Measurements from ENCODE around the gene LDB3.

The LDB3 gene

DNA sequence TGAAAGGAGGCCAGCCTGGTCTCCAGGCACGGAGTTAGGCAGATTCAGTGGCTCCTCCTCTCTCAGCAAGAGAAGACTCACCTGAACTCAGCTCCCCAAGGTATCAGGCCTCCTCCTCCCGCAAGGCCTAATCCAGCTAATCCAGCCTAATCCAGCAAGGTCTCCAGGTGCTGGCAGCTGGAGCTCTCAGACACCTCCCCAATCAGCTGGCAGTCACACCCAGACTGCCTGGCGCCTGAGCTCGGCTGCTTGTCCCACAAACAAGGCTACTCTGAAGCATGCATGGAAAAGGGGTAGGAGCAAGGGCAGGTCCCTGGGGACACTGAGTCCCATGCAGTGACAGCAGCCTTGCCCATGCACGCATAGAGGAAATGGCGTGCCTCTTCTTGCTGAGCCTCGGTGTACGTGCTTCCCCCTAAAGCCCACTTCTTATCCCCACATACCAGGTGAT, 17.3 kb upstream of the LDB3 start:
- no peak for DNase-seq (ENCODE audit: low read depth in 2 of 3, low spot score in 1 of 3)

DNA sequence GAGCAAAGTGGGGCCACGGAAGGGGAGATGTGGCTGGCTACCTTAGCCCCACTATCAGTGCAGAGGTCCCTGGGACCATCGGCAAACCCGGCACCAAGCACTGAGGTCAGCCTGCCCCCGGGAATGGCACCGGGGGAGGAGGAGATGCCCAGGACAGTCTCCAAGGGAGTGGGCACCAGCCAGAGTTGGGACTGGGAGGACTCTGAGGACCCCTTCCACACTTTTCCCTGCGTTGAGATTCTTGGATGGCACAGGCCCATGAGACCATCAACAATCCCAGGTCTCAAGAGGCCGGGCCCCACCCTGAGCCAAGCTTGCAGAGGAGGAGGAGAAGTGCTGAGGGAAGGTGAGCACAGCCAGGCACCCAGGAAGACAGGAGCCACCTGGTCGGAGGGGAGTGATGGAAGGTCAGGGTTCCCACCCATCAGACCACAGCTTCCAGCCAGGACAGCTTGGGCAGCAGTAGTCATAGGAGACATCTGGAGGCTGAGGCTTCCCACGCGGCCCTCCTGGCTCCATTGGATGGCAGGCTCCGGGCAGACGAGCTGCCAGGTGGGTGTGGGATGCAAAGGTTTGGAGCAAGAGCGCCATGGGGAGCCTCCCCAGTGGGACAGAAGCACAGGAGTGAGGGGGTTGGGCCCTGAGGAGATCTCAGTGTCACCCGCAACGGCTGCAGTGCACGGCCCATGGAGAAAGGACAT, 16.5 kb upstream of the LDB3 start:
- no peak for DNase-seq (ENCODE audit: low read depth in 2 of 3, low spot score in 1 of 3)

DNA sequence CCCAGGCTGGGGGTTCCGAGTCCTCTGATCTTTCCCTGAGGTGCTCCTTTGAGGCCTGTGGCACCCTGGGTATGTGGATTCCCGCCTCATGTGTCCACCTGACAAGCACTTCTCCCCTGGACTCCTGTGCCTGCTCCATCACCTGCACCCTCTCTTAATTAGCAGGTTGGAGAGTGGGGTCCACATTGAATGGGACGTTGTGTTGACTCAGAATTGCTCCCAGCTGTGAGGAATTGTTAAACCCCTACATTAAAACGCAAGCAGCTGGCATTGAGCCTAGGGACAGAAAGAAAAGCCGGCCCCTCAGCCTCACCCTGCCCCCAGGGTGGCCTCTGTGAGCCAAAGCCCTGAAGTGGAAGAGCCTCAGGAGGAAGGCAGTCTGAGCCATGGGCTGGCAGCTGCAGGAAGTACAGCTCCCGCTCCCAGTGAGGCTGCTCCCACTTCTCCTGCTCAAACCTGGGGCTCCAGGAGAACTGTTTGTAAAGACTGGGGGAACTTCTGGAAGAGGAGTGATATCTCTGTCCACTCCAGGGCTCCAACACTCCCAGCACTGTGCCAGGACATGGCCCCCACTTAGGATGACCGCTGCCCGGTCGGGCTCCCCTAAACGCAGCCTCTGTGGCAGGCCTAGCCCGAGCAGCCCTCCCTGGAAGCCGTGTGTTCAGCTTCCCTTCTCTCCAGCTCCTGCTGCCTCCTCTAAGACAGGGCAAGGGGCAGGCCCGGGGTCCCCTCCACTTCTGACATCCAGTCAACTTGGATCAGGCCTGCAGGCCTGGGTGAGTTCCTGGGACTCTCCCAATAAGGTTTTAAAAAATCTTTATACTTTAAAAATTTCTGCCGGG, 15.7 kb upstream of the LDB3 start:
- DNase-seq (ENCODE audit: low read depth in 2 of 3, low spot score in 1 of 3): no peak

DNA sequence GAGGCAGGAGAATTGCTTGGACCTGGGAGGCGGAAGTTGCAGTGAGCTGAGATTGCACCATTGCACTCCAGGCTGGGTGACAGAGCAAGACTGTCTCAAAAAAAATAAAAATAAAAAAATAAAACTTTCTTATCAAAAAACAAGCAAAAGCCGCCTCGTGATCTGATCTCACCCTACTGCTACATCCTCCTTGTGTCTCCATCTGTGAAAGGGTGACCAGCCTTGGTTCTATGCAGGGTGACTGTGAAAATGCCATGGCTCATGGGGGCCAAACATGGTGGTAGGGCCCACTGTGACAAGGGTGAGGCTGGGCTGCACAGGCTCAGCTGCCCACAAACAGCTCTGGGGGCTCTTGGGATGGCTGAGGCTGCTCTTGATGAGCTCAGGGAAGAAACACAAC, 14.9 kb upstream of the LDB3 start:
- no peak for DNase-seq (ENCODE audit: low read depth in 2 of 3, low spot score in 1 of 3)

DNA sequence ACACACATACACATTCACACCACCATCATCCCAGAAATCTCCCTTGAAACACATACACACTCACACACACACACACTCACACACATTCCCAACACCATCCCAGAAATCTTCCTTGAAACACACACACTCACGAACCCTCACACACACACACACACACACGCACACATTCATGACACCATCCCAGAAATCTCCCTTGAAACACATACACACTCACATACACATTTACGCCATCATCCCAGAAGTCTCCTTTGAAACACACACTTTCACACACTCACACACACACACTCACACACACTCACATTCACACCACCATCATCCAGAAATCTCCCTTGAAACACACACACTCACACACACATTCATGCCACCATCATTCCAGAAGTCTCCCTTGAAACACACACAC, 14.3 kb upstream of the LDB3 start:
- no peak for DNase-seq (ENCODE audit: low read depth in 2 of 3, low spot score in 1 of 3)

DNA sequence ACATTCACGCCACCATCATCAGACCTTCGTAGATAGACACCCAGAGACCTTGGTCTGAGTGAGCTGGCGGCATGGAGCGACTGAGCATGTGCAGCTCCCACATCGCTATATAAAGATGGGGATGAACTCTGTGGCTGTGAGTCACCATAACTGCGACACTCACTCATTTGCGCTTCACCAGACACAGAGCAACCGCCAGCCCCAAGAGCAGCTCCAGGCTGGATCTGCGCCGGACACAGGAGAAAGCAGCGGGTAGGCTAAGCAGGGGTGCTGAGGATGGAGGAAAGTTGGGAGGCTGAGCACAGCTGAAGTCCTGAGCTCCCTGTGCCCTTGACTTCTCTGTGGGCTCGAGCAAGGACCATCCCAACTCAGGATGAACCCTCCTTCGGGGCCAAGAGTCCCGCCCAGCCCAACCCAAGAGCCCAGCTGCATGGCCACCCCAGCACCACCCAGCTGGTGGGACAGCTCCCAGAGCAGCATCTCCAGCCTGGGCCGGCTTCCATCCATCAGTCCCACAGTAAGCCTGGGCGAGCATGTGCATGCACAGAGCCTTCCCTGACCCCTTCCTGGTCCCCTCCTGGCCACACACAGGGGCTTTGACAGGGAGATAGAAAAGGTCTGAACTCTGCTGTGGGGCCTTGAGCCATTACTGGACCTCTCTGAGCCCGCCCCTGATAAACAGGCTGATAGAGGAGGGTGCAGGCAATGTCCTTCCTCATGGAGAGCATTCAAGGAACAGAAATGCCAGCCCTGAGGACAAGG, 13.7 kb upstream of the LDB3 start, which contains the start of gene OPN4:
TSS of gene OPN4 (plus strand) at position 137 of the 762 bp plus-strand sequence. CDS start at position 374, 237 bp downstream.
- DNase-seq (ENCODE audit: low read depth in 2 of 3, low spot score in 1 of 3): no peak

DNA sequence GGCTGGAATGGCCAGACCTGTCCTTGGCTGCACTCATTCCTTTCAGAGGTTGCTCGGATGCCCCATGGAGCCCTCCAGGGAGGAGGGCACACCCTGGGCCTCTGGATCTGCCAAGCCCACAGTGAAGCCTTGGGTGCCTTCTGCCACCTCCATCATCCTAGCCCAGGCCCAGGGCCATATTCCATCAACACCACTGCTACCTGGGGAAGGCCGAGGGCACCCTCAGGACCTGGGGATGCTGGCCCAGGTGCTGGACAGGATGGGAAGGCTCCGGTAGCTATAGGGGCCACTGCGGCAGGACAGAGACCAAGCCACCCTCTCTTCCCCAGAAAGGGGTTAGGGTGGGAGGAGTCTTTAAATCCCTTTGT, 13.2 kb upstream of the LDB3 start:
- DNase-seq (ENCODE audit: low read depth in 2 of 3, low spot score in 1 of 3): no peak

DNA sequence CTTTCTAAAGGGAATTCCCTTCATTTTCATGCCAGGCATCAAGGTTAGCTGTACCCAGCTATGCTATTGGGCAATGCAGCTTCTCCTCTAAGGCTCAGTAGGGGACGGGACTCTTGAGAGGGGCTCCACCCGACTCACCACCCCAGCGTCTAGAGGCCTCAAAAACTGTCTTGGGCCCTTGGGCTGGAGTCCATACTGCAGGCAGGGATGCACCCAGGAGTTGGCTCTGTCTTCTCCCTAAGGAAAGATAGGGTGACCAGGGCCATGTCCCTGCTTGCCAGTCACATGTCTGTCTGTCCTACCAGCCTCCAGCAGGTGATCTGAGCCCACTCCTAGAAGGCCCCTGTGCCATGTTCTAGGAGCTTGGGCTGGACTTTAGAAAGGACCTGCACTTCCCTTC, 12.7 kb upstream of the LDB3 start:
- DNase-seq (ENCODE audit: low read depth in 2 of 3, low spot score in 1 of 3): no peak

DNA sequence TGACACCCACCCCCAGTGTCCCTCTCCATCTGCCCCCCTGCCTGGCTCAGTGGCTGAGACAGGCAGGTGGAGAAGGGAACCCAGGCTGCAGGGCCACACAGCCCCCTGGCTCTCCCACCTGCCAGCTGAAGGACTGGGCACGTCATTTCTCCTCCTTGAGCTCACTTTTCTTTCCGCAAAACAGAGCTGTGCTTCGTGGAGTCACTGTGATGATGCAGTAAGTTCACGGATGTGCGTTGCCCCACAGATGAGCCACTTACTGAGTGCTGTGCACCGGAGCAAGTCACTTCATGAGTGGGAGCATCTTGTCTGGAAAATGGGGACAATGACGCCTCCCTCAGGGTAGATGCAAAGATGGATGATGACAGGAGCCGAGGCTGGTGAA, 11.3 kb upstream of the LDB3 start:
- no peak for DNase-seq (ENCODE audit: low read depth in 2 of 3, low spot score in 1 of 3)

DNA sequence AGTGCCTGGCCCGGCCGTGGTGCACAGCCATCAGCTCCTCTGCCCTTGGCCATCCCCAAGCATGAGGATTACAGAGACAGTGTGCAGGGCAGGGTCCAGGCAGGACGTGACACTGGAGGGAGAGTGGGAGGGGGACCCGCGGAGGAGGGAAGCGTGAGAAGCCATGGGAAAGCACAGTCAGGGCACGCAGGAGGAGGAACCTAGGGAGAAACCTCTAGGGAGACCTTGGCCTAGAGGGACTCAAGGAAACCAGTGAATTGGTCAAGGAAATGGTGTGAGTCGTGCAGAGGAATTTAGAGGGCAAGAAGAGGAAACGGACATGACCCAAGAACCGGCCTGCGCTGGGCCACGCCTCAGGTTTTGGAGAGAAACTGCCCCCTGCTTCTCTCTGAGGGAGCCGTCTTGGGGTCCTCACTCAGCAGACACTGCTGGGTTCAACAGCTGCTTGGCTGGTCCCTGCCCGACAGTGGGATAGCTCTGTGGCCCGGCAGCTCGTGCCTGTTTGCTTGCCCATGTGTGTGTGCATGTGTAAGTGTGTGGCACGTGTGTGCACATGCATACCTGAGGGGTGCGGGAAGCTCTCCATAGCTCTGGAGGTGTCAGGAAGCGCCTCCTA, 10.8 kb upstream of the LDB3 start:
- DNase-seq (ENCODE audit: low read depth in 2 of 3, low spot score in 1 of 3): no peak

DNA sequence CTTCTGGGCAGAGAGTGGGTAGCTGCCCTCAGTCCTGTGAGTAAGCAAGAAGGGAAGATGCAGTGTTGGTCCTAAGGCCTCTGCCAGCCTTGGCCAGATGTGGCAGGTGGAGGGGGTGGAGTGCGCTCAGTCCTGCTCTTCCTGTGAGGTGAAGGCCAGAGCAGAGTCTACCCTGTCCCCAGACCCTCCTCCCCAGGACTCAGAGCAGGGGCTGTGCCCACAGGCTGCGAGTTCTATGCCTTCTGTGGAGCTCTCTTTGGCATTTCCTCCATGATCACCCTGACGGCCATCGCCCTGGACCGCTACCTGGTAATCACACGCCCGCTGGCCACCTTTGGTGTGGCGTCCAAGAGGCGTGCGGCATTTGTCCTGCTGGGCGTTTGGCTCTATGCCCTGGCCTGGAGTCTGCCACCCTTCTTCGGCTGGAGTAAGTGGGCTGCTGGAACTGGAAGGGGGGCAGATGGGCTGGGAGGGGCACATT, 10.0 kb upstream of the LDB3 start:
- DNase-seq (ENCODE audit: low read depth in 2 of 3, low spot score in 1 of 3): no peak

DNA sequence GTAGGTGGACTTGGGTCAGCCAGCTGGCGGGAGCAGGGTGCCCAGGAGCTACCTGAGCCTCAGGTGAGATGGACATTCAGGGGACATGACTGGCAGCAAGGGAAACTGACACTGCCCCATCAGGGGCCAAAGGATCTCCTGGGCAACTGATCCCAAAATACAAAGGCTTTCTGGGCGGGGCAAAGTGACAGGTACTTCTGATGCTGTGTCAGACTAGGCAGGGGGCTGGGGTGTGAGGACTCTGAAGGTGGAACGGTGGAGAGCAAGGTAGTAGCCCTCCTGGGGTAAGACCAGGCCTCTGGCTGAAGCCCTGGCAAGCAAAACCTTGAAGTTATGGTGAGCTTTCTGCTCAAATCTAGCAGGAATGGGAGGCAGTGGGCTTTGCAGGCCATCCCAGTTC, 9.6 kb upstream of the LDB3 start:
- no peak for DNase-seq (ENCODE audit: low read depth in 2 of 3, low spot score in 1 of 3)

DNA sequence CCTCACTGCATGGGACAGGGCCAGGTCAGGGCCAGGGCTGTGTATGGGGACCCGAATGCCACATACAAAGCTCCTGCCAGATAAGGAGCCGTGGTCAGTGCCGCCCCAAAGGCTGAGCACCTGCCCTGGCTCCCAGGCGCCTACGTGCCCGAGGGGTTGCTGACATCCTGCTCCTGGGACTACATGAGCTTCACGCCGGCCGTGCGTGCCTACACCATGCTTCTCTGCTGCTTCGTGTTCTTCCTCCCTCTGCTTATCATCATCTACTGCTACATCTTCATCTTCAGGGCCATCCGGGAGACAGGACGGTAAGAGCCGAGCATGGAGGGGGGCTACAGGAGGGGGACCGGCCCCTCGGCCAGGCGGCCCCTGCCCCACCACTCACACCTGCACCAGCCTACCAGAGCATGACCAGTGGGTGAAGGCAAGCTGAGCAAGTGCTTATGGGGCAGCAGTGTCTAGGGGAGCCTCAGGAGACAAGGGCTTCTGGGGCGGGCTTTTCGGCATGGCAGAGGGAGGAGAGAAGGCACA, 9.1 kb upstream of the LDB3 start:
- no peak for DNase-seq (ENCODE audit: low read depth in 2 of 3, low spot score in 1 of 3)

DNA sequence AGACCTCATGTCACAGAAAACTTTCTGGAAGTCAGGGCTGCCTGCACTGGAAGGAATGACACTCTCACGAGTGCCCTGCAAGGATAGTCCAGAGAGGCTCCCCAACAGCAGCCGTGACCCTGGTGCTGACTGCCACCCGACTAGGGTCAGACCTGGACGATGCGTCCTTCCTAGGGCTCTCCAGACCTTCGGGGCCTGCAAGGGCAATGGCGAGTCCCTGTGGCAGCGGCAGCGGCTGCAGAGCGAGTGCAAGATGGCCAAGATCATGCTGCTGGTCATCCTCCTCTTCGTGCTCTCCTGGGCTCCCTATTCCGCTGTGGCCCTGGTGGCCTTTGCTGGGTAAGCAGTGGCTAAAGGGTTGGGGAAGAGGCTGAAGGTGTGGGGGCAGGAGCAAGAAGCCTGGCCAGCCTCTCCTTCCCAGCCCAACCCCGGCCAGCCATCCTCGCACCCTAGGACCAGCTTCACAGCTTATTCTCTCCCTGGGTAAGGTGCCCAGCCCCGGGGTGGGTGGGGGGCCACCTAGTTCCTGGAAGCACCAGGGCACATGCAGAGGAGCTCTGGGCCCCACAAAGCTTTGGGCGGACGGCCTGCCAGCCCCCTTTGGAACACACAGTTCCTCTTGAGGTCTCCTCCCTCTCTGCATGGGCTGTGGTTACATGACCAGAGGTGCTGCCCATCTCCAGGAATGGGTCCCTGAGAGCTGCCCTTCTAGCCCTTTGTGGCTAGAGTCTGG, 8.4 kb upstream of the LDB3 start:
- no peak for DNase-seq (ENCODE audit: low read depth in 2 of 3, low spot score in 1 of 3)

DNA sequence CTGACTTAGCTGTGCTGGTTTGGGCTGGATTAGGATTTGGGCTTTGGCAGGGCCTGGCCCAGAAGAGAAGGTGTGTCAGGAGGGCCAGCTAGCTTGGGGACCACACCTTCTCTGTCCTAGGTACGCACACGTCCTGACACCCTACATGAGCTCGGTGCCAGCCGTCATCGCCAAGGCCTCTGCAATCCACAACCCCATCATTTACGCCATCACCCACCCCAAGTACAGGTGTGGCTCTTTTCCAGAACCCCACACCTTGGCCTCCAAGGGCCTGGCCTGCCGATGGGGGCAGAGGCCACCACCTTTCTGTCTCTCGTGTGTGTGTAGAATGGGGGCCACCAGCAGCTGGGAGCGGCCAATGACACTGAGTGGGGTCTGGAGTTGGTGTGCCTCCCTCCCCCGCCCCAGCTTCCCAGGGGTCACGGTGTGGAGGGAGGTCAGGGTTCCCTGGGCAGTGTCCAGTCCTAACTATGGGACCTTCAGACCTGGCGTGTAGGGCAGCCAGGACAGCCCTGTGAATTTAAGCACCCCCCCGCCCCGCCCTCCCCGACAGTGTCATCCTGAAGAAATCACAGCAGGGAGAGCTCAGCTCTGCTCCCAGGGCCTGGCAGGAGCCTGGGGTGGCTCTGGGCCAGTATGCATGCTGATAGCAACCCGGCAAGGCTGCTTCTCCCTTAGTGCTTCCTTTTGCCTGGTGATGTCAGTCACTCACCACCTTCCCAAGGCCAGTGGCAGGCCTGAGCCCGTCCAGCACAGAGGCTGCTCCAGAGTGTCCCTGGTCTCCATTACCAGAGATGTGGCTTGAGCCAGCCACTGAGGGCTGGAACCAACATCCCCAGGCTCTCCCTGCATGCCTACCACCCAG, 6.9 kb upstream of the LDB3 start:
- no peak for DNase-seq (ENCODE audit: low read depth in 2 of 3, low spot score in 1 of 3)

DNA sequence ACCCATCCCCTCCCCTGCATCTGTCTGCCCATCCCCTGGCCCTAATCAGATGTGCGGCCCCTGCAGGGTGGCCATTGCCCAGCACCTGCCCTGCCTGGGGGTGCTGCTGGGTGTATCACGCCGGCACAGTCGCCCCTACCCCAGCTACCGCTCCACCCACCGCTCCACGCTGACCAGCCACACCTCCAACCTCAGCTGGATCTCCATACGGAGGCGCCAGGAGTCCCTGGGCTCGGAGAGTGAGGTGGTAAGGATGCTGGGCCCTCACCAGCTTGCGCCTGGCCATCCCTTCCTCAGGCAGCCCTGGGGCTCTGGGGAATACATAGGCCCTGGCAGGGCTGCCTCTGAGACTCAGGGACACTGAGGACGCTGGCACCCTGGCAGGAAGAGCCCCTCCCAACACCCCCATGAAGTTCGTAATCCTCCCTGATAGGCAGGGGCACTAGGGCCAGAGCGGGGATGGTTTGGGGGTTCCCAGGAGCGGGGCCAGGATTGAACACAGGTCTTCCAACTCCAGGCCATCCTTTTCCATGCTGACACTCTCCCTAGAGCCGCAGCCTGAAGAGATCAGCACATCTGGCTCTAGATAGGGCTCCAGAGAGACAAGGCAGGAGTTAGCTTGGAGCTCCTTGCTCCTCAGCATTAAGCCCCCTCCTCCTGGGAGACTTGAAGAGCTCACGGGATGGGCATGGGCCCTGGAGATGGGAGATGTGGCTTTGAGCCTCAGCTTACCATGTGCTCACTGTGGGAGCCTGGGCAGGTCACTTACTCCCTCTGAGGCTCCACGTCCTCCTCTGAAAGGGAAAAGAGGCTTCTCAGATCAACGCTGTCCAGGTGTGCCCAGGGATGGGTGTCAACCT, 5.9 kb upstream of the LDB3 start:
- DNase-seq (ENCODE audit: low read depth in 2 of 3, low spot score in 1 of 3): no peak

DNA sequence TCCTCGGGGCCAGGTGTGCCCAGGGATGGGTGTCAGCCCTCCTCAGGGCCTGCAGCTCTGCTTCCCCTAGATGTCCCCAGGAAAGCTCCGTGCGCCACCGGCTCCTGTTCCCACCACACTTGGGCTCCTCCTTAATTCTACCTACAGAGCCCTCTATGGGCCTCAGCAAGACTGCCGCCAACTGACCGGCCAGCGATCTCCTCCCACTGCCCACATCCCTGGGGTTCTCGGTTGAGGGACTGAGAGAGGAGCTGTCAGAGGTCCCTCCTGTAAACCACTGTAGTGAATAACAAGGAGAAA, 5.3 kb upstream of the LDB3 start:
- no peak for DNase-seq (ENCODE audit: low read depth in 2 of 3, low spot score in 1 of 3)

DNA sequence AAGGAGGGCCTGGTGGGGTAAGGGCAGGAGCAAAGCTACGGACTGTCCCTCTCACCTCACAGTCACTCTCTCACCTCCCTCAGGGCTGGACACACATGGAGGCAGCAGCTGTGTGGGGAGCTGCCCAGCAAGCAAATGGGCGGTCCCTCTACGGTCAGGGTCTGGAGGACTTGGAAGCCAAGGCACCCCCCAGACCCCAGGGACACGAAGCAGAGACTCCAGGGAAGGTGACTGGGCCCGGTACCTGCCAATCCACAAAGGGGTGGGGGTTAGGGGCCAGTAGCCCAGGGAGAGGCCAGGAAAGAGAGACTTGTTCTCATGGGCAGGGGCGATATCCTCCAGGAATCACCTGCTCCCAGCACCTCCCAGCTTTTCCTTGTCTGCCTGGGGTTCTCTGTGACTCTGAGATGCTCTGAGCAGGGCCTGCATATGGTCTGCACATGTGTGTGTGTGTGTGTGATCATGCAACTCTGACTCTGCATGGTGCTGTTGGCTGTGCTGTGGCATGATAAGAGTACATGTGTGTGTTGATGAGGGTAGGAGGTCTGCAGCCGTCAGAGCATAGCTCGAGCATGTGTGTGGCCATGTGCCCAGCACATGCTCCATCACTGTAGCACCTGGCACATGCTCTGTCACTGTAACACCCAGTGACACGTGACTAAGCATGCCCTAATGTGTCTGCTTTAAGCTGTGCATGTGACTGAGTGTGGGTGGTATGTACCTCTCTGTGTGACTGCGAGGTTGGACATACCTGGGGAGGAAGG, 4.6 kb upstream of the LDB3 start:
- DNase-seq (ENCODE audit: low read depth in 2 of 3, low spot score in 1 of 3): no peak

Measured in stimulated activated CD4-positive, alpha-beta T cell treated with anti-CD3 and anti-CD28 coated beads, Interleukin-12 subunit alpha, Interleukin-12 subunit beta, amount 100 ng/mL, for 48 hours (primary cell).